NCI-H526 (cell line): ENCODE measurements around the gene TUT4.
"Not testable (repeated sequence)": the region's sequence is repeated elsewhere in the genome, so short reads cannot be mapped to it uniquely, and the experiment has no call there.

Source experiments
- DNase-seq, 2 experiments: peaks; one replicate each; lab custom pipeline; 2025; lab: John Stamatoyannopoulos, UW

TUT4 gene

DNA sequence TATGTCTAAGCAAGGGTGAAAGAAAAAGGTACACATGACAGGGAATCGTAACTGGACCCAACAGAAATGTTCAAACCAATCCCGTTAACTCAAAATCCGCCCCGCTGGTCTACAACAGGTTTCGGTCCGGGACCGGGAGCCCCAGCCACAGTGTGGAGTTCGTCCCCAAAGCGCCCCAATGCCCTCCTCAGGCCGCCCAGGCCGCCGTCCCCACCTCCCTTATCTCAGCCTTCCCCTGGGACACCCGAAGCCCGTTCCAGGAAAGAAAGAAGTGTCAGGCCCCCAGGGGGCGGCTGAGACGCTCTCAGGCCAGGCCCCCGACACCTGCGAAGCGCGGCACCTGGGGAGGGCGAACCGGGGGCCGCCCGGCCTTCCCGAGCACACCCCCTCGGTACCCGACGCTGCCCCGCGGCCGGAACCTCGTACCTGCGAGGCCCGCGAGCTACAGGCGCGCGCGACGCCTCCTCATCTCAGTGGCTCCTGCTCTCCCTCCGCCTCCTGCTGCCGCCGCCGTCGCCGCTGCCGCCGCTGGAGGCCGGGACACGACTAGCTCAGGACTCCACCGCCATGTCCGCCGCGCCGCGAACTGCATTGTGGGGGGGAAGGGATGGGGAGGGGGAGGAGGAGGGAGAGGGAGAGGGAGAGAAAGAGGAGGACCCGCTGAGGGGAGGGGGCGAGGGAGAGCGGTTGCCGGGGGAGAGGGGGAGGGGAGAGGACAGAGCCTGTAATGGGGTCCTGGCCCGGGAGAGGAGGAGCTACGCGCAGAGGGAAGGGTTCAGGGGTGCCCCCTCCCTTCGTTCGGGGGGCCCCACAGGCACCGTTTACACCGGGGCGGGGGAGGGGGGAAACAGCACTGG lies at the start of gene TUT4:
TUT4 (minus strand) TSS at position 588 of the 857 bp plus-strand sequence. CDS start 26,812 bp downstream, outside the sequence.
- DNase-seq: peak; percentile 89 to 94

DNA sequence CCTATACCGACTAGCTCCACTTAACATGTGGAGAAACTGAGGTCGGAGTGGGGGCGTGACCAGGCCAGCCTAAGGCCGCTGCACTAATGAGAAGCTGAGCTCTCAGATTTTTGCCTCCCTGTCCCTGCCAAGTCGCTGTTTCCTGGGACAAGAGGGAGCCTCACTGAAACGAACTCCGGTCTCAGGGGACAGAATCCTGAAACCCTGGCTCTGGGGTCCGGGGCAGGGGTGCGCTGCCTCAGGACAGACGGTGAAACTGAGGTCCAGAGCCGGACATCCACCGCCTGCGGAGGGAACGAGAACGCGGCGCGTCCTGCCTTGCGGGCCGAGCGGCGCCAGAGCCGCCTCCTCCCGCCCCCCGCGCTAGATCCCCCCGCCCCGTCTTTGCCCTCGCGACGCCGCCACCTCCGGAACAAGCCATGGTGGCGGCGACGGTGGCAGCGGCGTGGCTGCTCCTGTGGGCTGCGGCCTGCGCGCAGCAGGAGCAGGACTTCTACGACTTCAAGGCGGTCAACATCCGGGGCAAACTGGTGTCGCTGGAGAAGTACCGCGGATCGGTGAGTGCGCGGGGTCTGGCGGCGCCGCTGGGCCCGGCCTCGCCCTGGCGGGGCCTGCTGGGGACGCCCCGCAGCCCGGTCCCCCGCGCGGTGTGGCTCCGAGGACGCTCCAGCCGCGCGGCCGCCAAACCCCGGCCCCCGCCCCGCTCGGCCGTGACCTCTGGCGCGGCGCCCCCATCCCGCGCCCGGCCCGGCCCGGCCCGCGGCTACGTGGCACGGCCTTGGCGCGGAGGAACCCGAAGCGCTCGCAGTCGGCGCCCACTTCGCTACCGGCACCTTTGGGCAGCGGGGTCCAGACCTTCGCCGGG lies 49.3 kb upstream of the TUT4 start, which contains the start of gene GPX7:
GPX7 (plus strand) TSS at position 381 of the 865 bp plus-strand sequence; CDS start at position 420, 39 bp downstream.
- DNase-seq: peak in 1 of 2 experiments; percentile 39

DNA sequence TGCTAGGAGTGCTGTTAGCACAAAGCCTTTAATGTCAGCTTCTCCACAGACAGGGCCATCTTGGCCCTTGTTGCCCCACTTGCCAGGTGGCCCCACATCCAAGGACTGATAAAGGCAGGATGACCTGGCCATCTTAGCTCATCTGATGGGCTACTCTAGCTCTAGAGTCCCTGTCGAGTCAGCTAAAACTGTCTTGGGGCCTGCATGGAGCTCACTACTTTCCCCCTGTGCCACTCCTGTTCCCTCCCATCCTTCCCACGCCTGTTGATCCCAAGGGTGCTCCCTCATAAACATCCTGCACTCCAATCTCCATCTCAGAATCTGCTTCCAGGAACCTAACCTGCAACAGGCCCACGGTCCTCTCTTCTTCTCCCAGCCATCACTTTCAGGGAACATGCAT lies 48.6 kb upstream of the TUT4 start:
- DNase-seq: no peak

DNA sequence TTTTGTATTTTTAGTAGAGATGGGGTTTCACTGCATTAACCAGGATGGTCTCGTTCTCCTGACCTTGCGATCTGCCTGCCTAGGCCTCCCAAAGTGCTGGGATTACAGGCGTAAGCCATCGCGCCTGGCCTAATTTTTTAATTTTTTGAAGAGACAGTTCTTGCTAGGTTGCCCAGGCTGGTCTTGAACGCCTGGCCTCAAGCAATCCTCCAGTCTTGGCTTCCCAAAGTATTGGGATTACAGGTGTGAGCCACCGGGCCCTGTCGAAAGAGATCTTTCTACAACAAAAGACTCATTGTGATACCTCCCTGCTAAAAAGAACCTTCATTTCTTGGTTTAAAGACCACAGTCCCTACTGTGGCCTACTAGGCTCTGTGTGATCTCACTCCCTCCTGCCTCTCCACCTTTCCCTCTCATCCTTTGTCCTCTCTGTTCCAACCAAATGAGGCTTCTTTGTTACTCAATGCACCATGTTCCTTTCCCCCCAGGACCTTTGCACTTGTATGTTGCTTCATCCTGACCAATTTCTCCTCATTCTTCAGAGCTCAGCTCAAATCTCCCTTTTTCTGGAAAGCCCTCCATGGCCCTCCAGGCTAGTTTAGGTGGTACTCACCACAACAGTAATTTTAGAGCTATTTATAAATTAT lies 47.8 kb upstream of the TUT4 start:
- no peak for DNase-seq

- DNase-seq: no peak
Measured at GRCh38 chr1:52599236-52599635, 46.3 kb upstream of the TUT4 start.

DNA sequence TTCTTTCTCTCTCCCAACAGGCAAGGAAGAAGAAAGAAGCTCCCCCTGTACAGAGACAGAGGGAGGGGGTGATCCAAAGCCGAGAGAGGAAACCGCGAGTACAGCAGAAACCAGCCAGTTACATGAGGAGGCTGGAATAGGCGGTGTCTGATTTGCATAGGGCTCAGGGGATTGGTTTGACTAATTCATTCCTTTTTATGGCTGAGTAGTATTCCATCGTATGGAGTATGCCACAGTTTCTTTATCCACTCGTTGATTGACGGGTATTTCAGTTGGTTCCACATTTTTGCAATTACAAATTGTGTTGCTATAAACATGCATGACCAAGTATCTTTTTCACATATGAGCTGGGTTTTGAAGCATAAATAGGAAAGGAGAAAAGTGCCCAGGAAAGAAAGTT lies 45.8 kb upstream of the TUT4 start:
- DNase-seq: no peak

- no peak for DNase-seq
Measured at GRCh38 chr1:52597912-52598311, 45.0 kb upstream of the TUT4 start.

- DNase-seq: no peak
Measured at GRCh38 chr1:52595061-52595460, 42.2 kb upstream of the TUT4 start.

GRCh38 chr1:52593495-52593894 lies 40.6 kb upstream of the TUT4 start:
- DNase-seq: no peak

- DNase-seq: no peak
Measured at GRCh38 chr1:52592637-52593323, 39.9 kb upstream of the TUT4 start.

GRCh38 chr1:52590266-52590665 lies 37.4 kb upstream of the TUT4 start:
- no peak for DNase-seq

GRCh38 chr1:52588535-52588934 lies 35.6 kb upstream of the TUT4 start:
- no peak for DNase-seq

DNA sequence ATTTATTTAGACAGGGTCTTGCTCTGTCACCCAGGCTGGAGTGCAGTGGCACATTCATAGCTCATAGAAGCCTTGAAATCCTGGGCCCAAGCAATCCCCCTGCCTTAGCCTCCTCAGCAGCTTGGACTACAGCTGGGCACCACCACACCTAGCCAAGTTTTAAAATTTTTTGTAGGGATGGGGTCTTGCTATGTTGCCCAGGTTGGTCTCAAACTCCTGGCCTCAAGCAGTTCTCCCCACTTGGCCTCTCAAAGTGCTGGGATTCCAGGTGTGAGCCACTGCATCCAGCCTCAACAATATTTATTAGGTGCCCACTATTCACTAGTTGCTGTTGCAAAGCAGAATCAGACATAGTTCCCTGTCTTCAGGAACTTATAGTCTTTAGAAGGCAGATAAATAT lies 35.1 kb upstream of the TUT4 start:
- no peak for DNase-seq

DNA sequence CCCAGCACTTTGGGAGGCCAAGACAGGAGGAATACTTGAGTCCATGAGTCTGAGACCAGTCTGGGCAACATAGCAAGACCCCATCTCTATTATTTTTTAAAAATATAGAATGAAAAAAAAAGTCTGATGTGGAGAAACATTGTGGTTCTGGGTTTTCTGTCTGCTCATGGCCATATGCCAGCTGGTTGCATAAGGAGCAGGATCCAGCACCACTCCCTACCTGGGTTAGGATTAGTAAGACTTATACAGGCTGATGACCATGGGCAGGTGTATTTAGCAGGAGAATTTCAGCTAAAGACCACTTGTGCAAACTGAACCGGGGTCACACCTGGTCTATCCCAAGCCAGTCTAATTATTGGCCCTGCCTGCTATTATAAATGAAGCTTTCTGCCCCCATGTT lies 32.6 kb upstream of the TUT4 start:
- no peak for DNase-seq

- DNase-seq: no peak
Measured at GRCh38 chr1:52582116-52582696, 29.3 kb upstream of the TUT4 start.

DNA sequence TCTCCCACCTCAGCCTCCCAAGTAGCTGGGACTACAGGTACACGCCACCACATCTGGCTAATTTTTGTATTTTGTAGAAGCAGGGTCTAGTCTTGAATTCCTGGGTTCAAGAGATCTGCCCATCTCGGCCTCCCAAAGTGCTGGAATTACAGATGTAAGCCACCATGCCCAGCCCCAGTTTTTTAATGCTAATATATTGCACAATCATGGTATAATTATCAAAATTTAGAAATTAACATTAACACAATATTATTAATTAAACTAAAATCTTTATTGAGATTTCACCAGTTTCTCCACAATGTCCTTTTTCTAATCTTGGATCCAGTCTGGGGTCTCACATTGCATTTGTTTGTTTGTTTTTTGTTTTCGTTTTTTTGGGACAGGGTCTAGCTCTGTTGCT lies 27.4 kb upstream of the TUT4 start:
- DNase-seq: no peak

GRCh38 chr1:52579415-52579814 lies 26.5 kb upstream of the TUT4 start:
- no peak for DNase-seq

DNA sequence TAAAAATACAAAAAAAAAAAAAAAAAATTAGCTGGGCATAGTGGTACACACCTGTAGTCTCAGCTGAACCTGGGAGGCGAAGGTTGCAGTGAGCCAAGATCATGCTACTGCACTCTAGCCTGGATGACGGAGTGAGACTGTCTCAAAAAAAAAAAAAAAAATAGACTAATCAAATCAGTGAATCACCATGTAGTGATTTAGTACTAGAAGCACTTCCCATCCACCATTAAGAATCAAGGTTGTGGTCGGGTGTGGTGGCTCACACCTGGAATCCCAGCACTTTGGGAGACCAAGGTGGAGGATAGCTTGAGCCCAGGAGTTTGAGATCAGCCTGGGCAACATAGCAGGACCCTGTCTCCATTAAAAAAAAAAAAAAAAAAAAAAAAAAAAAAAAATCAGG lies 25.2 kb upstream of the TUT4 start:
- not testable (repeated sequence) for DNase-seq

- no peak for DNase-seq
Measured at GRCh38 chr1:52576074-52576473, 23.2 kb upstream of the TUT4 start.

- DNase-seq: no peak
Measured at GRCh38 chr1:52574594-52574993, 21.7 kb upstream of the TUT4 start.

DNA sequence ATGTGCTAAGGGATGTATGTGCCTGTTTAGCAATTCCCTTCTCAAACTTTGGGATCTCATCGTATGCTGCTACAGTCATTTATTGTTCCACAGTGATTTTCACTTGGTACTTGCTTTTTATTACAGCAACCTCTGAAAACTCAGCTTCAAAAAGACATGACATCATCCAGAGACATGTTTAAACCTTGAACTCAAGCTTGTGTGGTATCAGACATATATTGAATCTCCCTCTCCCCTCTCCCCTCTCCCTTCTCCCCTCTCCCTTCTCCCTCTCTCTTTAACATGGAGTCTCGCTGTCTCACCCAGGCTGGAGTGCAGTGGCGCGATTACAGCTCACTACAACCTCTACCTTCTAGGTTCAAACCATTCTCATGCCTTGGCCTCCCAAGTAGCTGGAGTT lies 19.5 kb upstream of the TUT4 start:
- no peak for DNase-seq
